KMS-11 (cell line): ENCODE data around the gene PDS5B.

Source experiments
- H2AFZ ChIP-seq: fragments of 200-600 bp; sonication (generic); 2 replicates; pipeline ENCODE4 v1.6.1; 2016; ENCODE audit warnings: antibody characterized with exemption, mixed run types, low read depth
- H3K27ac ChIP-seq: fragments of 200-600 bp; sonication (generic); 2 replicates; pipeline ENCODE4 v1.6.1; 2016; ENCODE audit warnings: mild to moderate bottlenecking, mixed run types
- H3K27me3 ChIP-seq: fragments of 200-600 bp; sonication (generic); 2 replicates; pipeline ENCODE4 v1.6.1; 2017; ENCODE audit warnings: mild to moderate bottlenecking, low read depth, mixed run types, moderate library complexity; ENCODE audit not compliant: insufficient read depth
- H3K36me3 ChIP-seq: fragments of 200-600 bp; sonication (generic); 2 replicates; pipeline ENCODE4 v1.6.1; 2017; ENCODE audit warnings: mild to moderate bottlenecking, mixed run types; ENCODE audit not compliant: insufficient read depth
- H3K4me1 ChIP-seq: fragments of 200-600 bp; sonication (generic); 2 replicates; pipeline ENCODE4 v1.6.1; 2016; ENCODE audit warnings: mild to moderate bottlenecking, low read depth, mixed run types; ENCODE audit not compliant: poor library complexity, severe bottlenecking
- H3K4me2 ChIP-seq: fragments of 200-600 bp; sonication (generic); 2 replicates; pipeline ENCODE4 v1.7.0; 2016; ENCODE audit warnings: mild to moderate bottlenecking, mixed run types
- H3K4me3 ChIP-seq: fragments of 200-600 bp; sonication (generic); IDR thresholded peaks from 2 replicates; pipeline ENCODE4 v1.6.1; 2017; ENCODE audit warnings: low read depth, low read length, mixed read lengths; ENCODE audit not compliant: insufficient read depth
- H3K79me2 ChIP-seq: fragments of 200-600 bp; sonication (generic); 2 replicates; pipeline ENCODE4 v1.6.1; 2016; ENCODE audit warnings: low read depth, mixed run types; ENCODE audit not compliant: insufficient read depth
- H3K9ac ChIP-seq: fragments of 200-600 bp; sonication (generic); 2 replicates; pipeline ENCODE4 v1.6.1; 2016; ENCODE audit warnings: mild to moderate bottlenecking, mixed run types
- H4K20me1 ChIP-seq: fragments of 200-600 bp; sonication (generic); 2 replicates; pipeline ENCODE4 v1.6.1; 2016; ENCODE audit warnings: mild to moderate bottlenecking, mixed run types; ENCODE audit not compliant: insufficient read depth
- TF ChIP-seq, protein P1 (sequence below): fragments of 200-600 bp; sonication (generic); conservative IDR thresholded peaks from 2 replicates; pipeline ENCODE4 v1.6.1; 2017; ENCODE audit warnings: low read depth, mild to moderate bottlenecking, antibody characterized with exemption, low read length, moderate library complexity, mixed read lengths

Gene PDS5B

DNA sequence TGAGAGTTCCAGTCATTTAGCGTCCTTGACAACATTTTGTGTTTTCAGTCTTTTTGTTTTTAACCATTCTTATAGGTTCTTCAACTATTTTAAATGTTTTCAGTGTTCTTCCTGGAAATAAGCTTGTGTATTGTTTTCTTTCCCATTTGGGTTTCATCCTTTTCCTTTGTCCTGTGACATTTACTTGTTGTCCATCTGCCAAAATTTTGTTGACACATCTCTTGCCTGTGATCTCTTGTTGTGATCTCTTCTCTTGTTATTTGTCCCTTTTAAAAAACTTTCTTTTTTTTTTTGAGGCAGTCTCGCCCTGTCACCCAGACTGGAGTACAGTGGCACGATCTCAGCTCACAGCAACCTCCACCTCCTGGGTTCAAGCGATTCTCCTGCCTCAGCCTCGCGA lies 96.5 kb downstream of the PDS5B start:
- 0 out of 2 replicates have a peak, but pooled peaks cover 3% of the 10 kb centered on the region for H4K20me1 ChIP-seq
- no peak overlapping the region for H3K4me2 ChIP-seq
- TF ChIP-seq, protein P1, sequence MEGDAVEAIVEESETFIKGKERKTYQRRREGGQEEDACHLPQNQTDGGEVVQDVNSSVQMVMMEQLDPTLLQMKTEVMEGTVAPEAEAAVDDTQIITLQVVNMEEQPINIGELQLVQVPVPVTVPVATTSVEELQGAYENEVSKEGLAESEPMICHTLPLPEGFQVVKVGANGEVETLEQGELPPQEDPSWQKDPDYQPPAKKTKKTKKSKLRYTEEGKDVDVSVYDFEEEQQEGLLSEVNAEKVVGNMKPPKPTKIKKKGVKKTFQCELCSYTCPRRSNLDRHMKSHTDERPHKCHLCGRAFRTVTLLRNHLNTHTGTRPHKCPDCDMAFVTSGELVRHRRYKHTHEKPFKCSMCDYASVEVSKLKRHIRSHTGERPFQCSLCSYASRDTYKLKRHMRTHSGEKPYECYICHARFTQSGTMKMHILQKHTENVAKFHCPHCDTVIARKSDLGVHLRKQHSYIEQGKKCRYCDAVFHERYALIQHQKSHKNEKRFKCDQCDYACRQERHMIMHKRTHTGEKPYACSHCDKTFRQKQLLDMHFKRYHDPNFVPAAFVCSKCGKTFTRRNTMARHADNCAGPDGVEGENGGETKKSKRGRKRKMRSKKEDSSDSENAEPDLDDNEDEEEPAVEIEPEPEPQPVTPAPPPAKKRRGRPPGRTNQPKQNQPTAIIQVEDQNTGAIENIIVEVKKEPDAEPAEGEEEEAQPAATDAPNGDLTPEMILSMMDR, result no peak
- H2AFZ ChIP-seq, result no peak overlapping the region
- peaks cover 10% of the 10 kb centered on the region for H3K4me1 ChIP-seq
- H3K27me3 ChIP-seq, result no peaks in the 10 kb centered on the region
- peaks cover 32% of the 10 kb centered on the region; the same call in 1 of the 2 replicates for H3K79me2 ChIP-seq
- H3K27ac ChIP-seq, result no peak overlapping the region
- H3K36me3 ChIP-seq, result no peaks in the 10 kb centered on the region
- H3K4me3 ChIP-seq, result no peak overlapping the region
- H3K9ac ChIP-seq, result no peak overlapping the region

DNA sequence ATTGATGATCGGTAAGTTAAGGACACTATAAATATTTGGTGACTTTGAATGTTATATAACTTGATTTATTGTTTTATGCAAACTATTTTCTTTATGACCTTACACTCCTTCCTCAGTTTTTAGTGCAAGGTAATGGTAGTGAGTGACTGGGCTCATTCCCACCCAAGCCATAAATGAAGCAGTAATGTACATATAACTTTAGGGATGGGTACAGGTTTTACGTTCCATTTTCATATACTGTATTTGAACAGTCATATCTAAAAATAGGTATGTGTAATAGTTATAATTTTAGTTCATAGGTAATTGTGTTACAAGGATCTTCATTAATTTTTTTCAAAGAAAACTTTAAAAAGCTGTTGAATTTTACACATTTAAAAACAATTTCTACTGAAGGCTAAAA lies 101.0 kb downstream of the PDS5B start:
- Histone ChIP-seq H3K4me1 (peaks cover 3% of the 10 kb centered on the region), H3K36me3 (no peaks in the 10 kb centered on the region), H3K4me3 (no peak overlapping the region), H4K20me1 (no peaks in the 10 kb centered on the region), H3K9ac (no peak overlapping the region), H3K4me2 (no peak overlapping the region), H3K27ac (no peak overlapping the region), H3K79me2 (peaks cover 26% of the 10 kb centered on the region; the same call in 1 of the 2 replicates), H2AFZ (no peak overlapping the region), H3K27me3 (no peaks in the 10 kb centered on the region)
- TF ChIP-seq, protein P1, result no peak

DNA sequence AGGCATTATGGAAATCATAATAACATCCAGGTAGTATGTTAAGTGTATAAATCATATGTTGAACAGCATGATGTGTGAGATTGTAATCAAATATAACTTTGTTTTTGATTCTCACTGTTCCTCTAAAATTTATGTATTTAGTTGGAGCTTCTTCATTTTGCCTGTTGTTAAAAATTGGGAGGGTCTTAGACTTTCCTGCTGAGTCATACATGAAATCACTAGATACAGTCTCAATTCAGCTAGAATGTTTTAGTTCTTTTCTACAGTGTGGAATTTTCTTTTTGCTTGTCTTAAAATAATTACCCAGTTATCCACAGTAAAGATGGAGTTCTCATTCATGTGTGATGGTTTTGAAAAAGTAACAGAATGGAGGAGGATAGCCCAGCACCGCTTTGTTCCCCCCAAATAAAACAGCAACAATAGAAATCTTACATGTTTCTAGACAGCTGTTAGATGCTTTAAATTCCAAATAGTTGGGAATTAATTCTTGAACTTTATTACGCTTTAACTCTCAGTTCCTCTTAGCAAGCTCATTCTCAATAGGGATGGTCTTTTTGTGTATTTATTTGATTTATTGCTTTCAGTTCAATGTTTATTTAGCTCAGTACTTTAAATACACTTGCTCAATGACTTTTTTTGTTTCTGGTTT lies 109.5 kb downstream of the PDS5B start:
- Histone ChIP-seq H3K79me2 (no peaks in the 10 kb centered on the region; the same call in 1 of the 2 replicates), H3K36me3 (no peaks in the 10 kb centered on the region), H3K4me1 (no peaks in the 10 kb centered on the region), H2AFZ (no peak overlapping the region), H4K20me1 (no peaks in the 10 kb centered on the region), H3K27me3 (no peaks in the 10 kb centered on the region), H3K4me2 (no peak overlapping the region), H3K4me3 (no peak overlapping the region), H3K27ac (no peak overlapping the region), H3K9ac (no peak overlapping the region)
- TF ChIP-seq, protein P1, result no peak

DNA sequence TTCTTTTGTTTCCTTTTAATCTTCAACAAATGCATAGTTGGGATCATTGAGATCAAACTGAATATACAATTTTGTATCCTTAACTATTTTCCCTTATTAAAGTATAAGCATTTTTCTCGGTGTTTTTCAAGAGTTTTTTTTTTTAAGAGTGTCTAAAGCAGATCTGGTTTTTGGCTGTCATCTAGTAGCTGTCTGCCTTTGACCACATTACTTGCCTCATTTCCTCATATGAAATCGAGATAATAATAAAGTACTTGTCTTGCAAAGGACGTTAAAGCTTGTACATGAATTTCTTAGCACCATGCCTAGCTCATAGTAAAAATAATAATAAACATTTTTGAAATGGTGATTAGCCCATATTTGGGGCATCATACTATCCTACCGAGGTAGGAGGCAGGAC lies 121.2 kb downstream of the PDS5B start:
- Histone ChIP-seq H3K4me1 (peaks cover 10% of the 10 kb centered on the region), H3K27me3 (no peaks in the 10 kb centered on the region), H3K36me3 (no peaks in the 10 kb centered on the region), H3K27ac (no peak overlapping the region), H2AFZ (no peak overlapping the region), H3K79me2 (no peaks in the 10 kb centered on the region), H3K4me2 (no peak overlapping the region), H3K4me3 (no peak overlapping the region), H4K20me1 (no peaks in the 10 kb centered on the region), H3K9ac (no peak overlapping the region)
- TF ChIP-seq, protein P1, result no peak
